Tibial nerve (tissue), 4 donors: ENCODE measurements around the gene CACNG1. TPM values are rescaled to one million over a fixed set of nuclear protein-coding genes. Genes with fewer than 3 reads are reported as not detected.

Experiments used
- DNase-seq, 2 donors: peaks; one replicate each; pipeline ENCODE4 v3.0.0-alpha.2; 2019; ENCODE audit warnings: low spot score in 2 of 2
- H3K27ac ChIP-seq, 4 donors: fragments of 200-600 bp; sonication (generic) in 3 of 4; one replicate each; pipeline ENCODE4 v1.5.1; 2017 to 2019; ENCODE audit warnings: mild to moderate bottlenecking in 1 of 4
- H3K27me3 ChIP-seq, 2 donors: fragments of 200-600 bp; sonication (generic) in 1 of 2; one replicate each; pipeline versions ENCODE4 v1.5.1 to v1.6.0; 2017 to 2019
- H3K36me3 ChIP-seq, 3 donors: fragments of 200-600 bp; sonication (generic); one replicate each; pipeline ENCODE4 v1.5.1; 2018 to 2019
- H3K4me1 ChIP-seq, 4 donors: fragments of 200-600 bp; sonication (generic) in 3 of 4; one replicate each; pipeline ENCODE4 v1.5.1; 2017 to 2019
- H3K4me3 ChIP-seq, 4 donors: fragments of 200-600 bp; sonication (generic) in 3 of 4; one replicate each; pipeline ENCODE4 v1.5.1; 2017 to 2019; ENCODE audit warnings: mild to moderate bottlenecking in 1 of 4, moderate library complexity in 1 of 4
- H3K9me3 ChIP-seq, 4 donors: fragments of 200-600 bp; sonication (generic) in 3 of 4; one replicate each; pipeline ENCODE4 v1.5.1; 2017 to 2019
- CTCF ChIP-seq, 5 experiments: fragments of 200-600 bp in 3 of 5; fragments of 450-650 bp in 2 of 5; sonication (generic) in 3 of 5; IDR thresholded peaks; one replicate each; pipeline ENCODE4 v1.5.1; 2016 to 2019; ENCODE audit warnings: antibody characterized with exemption in 5 of 5, mild to moderate bottlenecking in 3 of 5, moderate library complexity in 2 of 5
- EP300 ChIP-seq, 2 donors: sonication (generic); formaldehyde crosslinking; IDR thresholded peaks; one replicate each; pipeline ENCODE4 v1.6.1; 2017; ENCODE audit warnings: antibody characterized with exemption in 2 of 2, mild to moderate bottlenecking in 1 of 2
- POLR2A ChIP-seq, 2 donors: fragments of 450-650 bp; IDR thresholded peaks; one replicate each; pipeline ENCODE4 v1.6.1; 2017; ENCODE audit warnings: antibody characterized with exemption in 2 of 2, mild to moderate bottlenecking in 2 of 2, moderate library complexity in 2 of 2
- WGBS, 2 donors: methylation state at CpG; one replicate each; pipeline ENCODE4 v1.1.5; 2018; 5-methylcytosine and 5-hydroxymethylcytosine counted together
- total RNA-seq, 4 donors: library from RNA; depleted of rRNA; stranded (reverse); fragments of >200 nt; gene quantifications; one replicate each; pipeline ENCODE4 v1.1.0, GENCODE V29; 2016

The CACNG1 gene
- total RNA-seq, 4 donors from 2014 or later: not detected

GRCh38 chr17:67047382-67047781 lies 3.0 kb downstream of the CACNG1 start:
- H3K4me1 ChIP-seq: no peaks in the 10 kb centered on the region
- H3K9me3 ChIP-seq: peaks cover 0 to 45% (median 3%) of the 10 kb centered on the region in 4 donors
- H3K4me3 ChIP-seq: no peak overlapping the region
- TF ChIP-seq POLR2A (IDR thresholded peaks at IDR 0.05) (no peak), EP300 (IDR thresholded peaks at IDR 0.05) (no peak), CTCF (IDR thresholded peaks at IDR 0.05) (no peak)
- peaks cover 0 to 6% (median 0%) of the 10 kb centered on the region in 3 donors for H3K36me3 ChIP-seq
- DNase-seq: no peak
- H3K27ac ChIP-seq: no peak overlapping the region
- WGBS, 2 donors: 74 to 81% methylated on average over 1 of the region's 1 CpG
- H3K27me3 ChIP-seq: no peaks in the 10 kb centered on the region

GRCh38 chr17:67049025-67049739 lies 4.8 kb downstream of the CACNG1 start:
- WGBS, 2 donors: 83 to 87% methylated on average over 5 of the region's 5 CpGs
- DNase-seq: no peak
- no peaks in the 10 kb centered on the region for H3K27me3 ChIP-seq
- no peaks in the 10 kb centered on the region for H3K4me1 ChIP-seq
- H3K4me3 ChIP-seq: no peak overlapping the region
- no peak for TF ChIP-seq POLR2A (IDR thresholded peaks at IDR 0.05)
- TF ChIP-seq EP300 (IDR thresholded peaks at IDR 0.05): no peak
- TF ChIP-seq CTCF (IDR thresholded peaks at IDR 0.05): no peak
- peaks cover 0 to 6% (median 0%) of the 10 kb centered on the region in 3 donors for H3K36me3 ChIP-seq
- H3K9me3 ChIP-seq: peaks cover 0 to 45% (median 3%) of the 10 kb centered on the region in 4 donors
- no peak overlapping the region for H3K27ac ChIP-seq

- no peak overlapping the region for H3K27ac ChIP-seq
- H3K36me3 ChIP-seq: peaks cover 0 to 6% (median 0%) of the 10 kb centered on the region in 3 donors
- H3K4me3 ChIP-seq: no peak overlapping the region
- no peaks in the 10 kb centered on the region for H3K4me1 ChIP-seq
- no peak for TF ChIP-seq CTCF (IDR thresholded peaks at IDR 0.05)
- TF ChIP-seq POLR2A (IDR thresholded peaks at IDR 0.05): no peak
- TF ChIP-seq EP300 (IDR thresholded peaks at IDR 0.05): no peak
- 88 to 91% methylated on average over 1 of the region's 1 CpG for WGBS, 2 donors
- H3K9me3 ChIP-seq: peaks cover 0 to 45% (median 3%) of the 10 kb centered on the region in 4 donors
- no peaks in the 10 kb centered on the region for H3K27me3 ChIP-seq
- no peak for DNase-seq
These were observed 5.7 kb downstream of the CACNG1 start for GRCh38 chr17:67050066-67050465.

- peaks cover 0 to 6% (median 0%) of the 10 kb centered on the region in 3 donors for H3K36me3 ChIP-seq
- H3K4me3 ChIP-seq: no peak overlapping the region
- TF ChIP-seq CTCF (IDR thresholded peaks at IDR 0.05): no peak
- no peaks in the 10 kb centered on the region for H3K27me3 ChIP-seq
- H3K4me1 ChIP-seq: no peaks in the 10 kb centered on the region
- DNase-seq: no peak
- 60 to 67% methylated on average over 6 of the region's 6 CpGs for WGBS, 2 donors
- H3K27ac ChIP-seq: no peak overlapping the region
- peaks cover 0 to 45% (median 3%) of the 10 kb centered on the region in 4 donors for H3K9me3 ChIP-seq
These were observed 6.3 kb downstream of the CACNG1 start for GRCh38 chr17:67050471-67051154.

GRCh38 chr17:67051155-67051538 lies 6.8 kb downstream of the CACNG1 start:
- Histone ChIP-seq H3K4me3 (no peak overlapping the region), H3K4me1 (no peaks in the 10 kb centered on the region), H3K27ac (no peak overlapping the region), H3K27me3 (no peaks in the 10 kb centered on the region), H3K36me3 (peaks cover 0 to 6% (median 0%) of the 10 kb centered on the region in 3 donors), H3K9me3 (peaks cover 0 to 45% (median 3%) of the 10 kb centered on the region in 4 donors)
- no peak for DNase-seq
- TF ChIP-seq POLR2A (IDR thresholded peaks at IDR 0.05): no peak
- no peak for TF ChIP-seq EP300 (IDR thresholded peaks at IDR 0.05)
- TF ChIP-seq CTCF (IDR thresholded peaks at IDR 0.05): no peak
- WGBS, 2 donors: 59 to 69% methylated on average over 4 of the region's 4 CpGs
